Measurements from ENCODE around the gene C16orf82.
"Not testable (repeated sequence)": the region's sequence is repeated elsewhere in the genome, so short reads cannot be mapped to it uniquely, and the experiment has no call there.

The C16orf82 gene

GRCh38 chr16:27073733-27074132, 7.0 kb downstream of the C16orf82 start:
- no peak for DNase-seq (ENCODE audit: low spot score in 2 of 2)
- ATAC-seq = no peak
- no peak overlapping the region for H3K27ac Mint-ChIP-seq
- H3K4me3 Mint-ChIP-seq = no peak overlapping the region
- H3K4me1 Mint-ChIP-seq = no peaks in the 10 kb centered on the region
- H3K36me3 Mint-ChIP-seq = no peaks in the 10 kb centered on the region
- H3K9me3 Mint-ChIP-seq = peaks cover 5% of the 10 kb centered on the region

DNA sequence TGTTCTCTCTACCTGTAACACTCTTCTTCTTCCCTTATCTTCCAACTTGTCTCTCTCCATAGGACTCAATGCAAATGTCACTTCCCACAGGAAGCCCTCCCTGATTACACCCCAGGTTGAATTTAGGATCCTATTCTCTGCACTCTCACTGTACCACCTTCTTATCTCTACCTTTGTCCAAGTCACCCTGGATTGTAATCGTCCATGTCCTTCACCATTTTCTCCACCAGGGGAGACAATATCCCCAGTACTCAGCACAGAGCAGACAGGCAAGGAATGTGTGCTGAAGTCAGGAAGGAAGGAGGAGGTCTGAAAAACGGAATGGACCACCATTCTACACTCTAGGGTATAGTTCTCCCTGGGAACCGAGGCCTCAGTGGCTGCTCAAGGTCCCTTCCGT, 14.2 kb downstream of the C16orf82 start:
- Mint-ChIP-seq H3K4me1 (no peaks in the 10 kb centered on the region), H3K9me3 (peaks cover 5% of the 10 kb centered on the region), H3K4me3 (no peak overlapping the region), H3K27ac (no peak overlapping the region), H3K36me3 (no peaks in the 10 kb centered on the region)
- ATAC-seq (no peak), DNase-seq (ENCODE audit: low spot score in 2 of 2) (no peak)

DNA sequence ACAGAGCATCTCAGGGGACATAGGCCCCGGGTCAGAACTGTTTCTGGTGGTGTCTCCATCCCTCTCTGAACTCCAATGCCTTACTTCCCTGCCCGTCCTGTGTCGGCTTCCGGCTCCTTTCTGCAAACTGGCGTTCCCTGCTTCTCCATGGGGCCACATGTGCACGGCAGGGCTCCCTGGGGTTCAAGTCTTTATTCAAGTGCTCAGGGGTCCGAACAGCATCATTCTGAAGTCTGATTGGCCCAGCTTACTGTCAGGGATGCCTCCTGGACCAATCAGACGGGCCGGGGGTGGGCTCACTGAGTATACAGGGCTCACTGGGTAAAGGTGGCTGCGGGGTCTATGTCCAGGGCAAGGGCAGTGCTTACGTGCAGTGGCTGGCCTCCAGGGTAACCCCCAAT, 17.1 kb downstream of the C16orf82 start:
- Mint-ChIP-seq H3K36me3 (no peaks in the 10 kb centered on the region), H3K4me1 (no peaks in the 10 kb centered on the region), H3K27ac (no peak overlapping the region), H3K4me3 (no peak overlapping the region), H3K9me3 (no peaks in the 10 kb centered on the region)
- ATAC-seq = no peak
- DNase-seq (ENCODE audit: low spot score in 2 of 2) = no peak

GRCh38 chr16:27084307-27085028, 17.7 kb downstream of the C16orf82 start:
- H3K27ac Mint-ChIP-seq = no peak overlapping the region
- DNase-seq (ENCODE audit: low spot score in 2 of 2) = no peak

GRCh38 chr16:27085182-27085581, 18.5 kb downstream of the C16orf82 start:
- no peak for DNase-seq (ENCODE audit: low spot score in 2 of 2)
- no peaks in the 10 kb centered on the region for H3K9me3 Mint-ChIP-seq
- H3K27ac Mint-ChIP-seq = no peak overlapping the region
- no peak for ATAC-seq
- H3K36me3 Mint-ChIP-seq = no peaks in the 10 kb centered on the region
- H3K4me3 Mint-ChIP-seq = no peak overlapping the region
- H3K4me1 Mint-ChIP-seq = no peaks in the 10 kb centered on the region

More at GRCh38 chr16:27084307-27085028, 17.7 kb downstream of the C16orf82 start:
- no peaks in the 10 kb centered on the region for H3K4me1 Mint-ChIP-seq
- no peak overlapping the region for H3K4me3 Mint-ChIP-seq
- no peak for ATAC-seq
- no peaks in the 10 kb centered on the region for H3K9me3 Mint-ChIP-seq
- no peaks in the 10 kb centered on the region for H3K36me3 Mint-ChIP-seq

GRCh38 chr16:27086031-27086430, 19.3 kb downstream of the C16orf82 start:
- ATAC-seq; H3K9me3 Mint-ChIP-seq; H3K4me1 Mint-ChIP-seq; DNase-seq (ENCODE audit: low spot score in 2 of 2); H3K36me3 Mint-ChIP-seq; H3K4me3 Mint-ChIP-seq; H3K27ac Mint-ChIP-seq: not testable (repeated sequence)

- Mint-ChIP-seq H3K9me3 (no peaks in the 10 kb centered on the region), H3K4me3 (no peak overlapping the region), H3K4me1 (no peaks in the 10 kb centered on the region), H3K36me3 (no peaks in the 10 kb centered on the region), H3K27ac (no peak overlapping the region)
- no peak for DNase-seq (ENCODE audit: low spot score in 2 of 2)
- no peak for ATAC-seq
Measured at GRCh38 chr16:27088216-27088615, 21.5 kb downstream of the C16orf82 start.

GRCh38 chr16:27096375-27096774, 29.6 kb downstream of the C16orf82 start:
- Mint-ChIP-seq H3K4me3 (no peak overlapping the region), H3K36me3 (no peaks in the 10 kb centered on the region), H3K27ac (no peak overlapping the region), H3K4me1 (no peaks in the 10 kb centered on the region), H3K9me3 (no peaks in the 10 kb centered on the region)
- no peak for ATAC-seq
- DNase-seq (ENCODE audit: low spot score in 2 of 2) = no peak

GRCh38 chr16:27097800-27098230, 31.1 kb downstream of the C16orf82 start:
- H3K36me3 Mint-ChIP-seq = no peaks in the 10 kb centered on the region
- ATAC-seq = no peak
- no peak overlapping the region for H3K27ac Mint-ChIP-seq
- DNase-seq (ENCODE audit: low spot score in 2 of 2) = no peak
- no peaks in the 10 kb centered on the region for H3K9me3 Mint-ChIP-seq
- H3K4me3 Mint-ChIP-seq = no peak overlapping the region
- H3K4me1 Mint-ChIP-seq = no peaks in the 10 kb centered on the region

DNA sequence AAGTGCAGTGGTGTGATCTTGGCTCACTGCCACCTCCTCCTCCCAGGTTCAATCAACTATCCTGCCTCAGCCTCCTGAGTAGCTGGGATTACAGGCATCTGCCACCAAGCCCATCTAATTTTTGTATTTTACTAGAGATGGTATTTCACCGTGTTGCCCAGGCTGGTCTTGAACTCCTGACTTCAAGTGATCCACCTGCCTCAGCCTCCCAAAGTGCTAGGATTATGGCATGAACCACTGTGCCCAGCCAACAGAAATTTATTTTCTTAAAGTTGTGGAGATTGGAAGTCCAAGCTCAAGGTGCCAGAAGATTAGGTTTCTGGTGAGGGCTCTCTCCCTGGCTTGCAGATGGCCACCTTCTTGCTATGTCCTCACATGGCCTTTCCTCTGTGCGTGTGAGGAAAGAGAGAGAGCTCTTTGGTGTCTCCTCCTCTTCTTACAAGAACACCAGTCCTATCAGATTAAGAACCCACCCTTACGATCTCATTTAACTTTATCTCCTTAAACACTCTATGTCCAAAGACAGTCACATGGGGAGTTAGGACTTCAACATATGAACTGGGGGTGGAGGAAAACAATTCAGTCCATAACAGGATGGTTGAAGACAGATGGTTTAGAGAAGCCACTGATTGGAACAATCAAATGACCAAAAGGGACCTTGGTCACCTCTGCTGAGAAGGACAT, 31.8 kb downstream of the C16orf82 start:
- no peaks in the 10 kb centered on the region for H3K36me3 Mint-ChIP-seq
- no peaks in the 10 kb centered on the region for H3K4me1 Mint-ChIP-seq
- no peaks in the 10 kb centered on the region for H3K9me3 Mint-ChIP-seq
- H3K27ac Mint-ChIP-seq = no peak overlapping the region
- ATAC-seq (no peak), DNase-seq (ENCODE audit: low spot score in 2 of 2) (no peak)
- H3K4me3 Mint-ChIP-seq = no peak overlapping the region

GRCh38 chr16:27102701-27103575, 36.2 kb downstream of the C16orf82 start:
- Mint-ChIP-seq H3K4me1 (no peaks in the 10 kb centered on the region), H3K4me3 (no peak overlapping the region), H3K27ac (no peak overlapping the region), H3K36me3 (no peaks in the 10 kb centered on the region), H3K9me3 (no peaks in the 10 kb centered on the region)
- ATAC-seq (no peak), DNase-seq (ENCODE audit: low spot score in 2 of 2) (no peak)

- Mint-ChIP-seq H3K36me3 (no peaks in the 10 kb centered on the region), H3K27ac (no peak overlapping the region), H3K4me1 (peaks cover 3% of the 10 kb centered on the region), H3K4me3 (no peak overlapping the region), H3K9me3 (no peaks in the 10 kb centered on the region)
- DNase-seq (ENCODE audit: low spot score in 2 of 2) (no peak), ATAC-seq (no peak)
Measured at GRCh38 chr16:27103954-27104353, 37.2 kb downstream of the C16orf82 start.

GRCh38 chr16:27106305-27106704, 39.6 kb downstream of the C16orf82 start:
- no peaks in the 10 kb centered on the region for H3K36me3 Mint-ChIP-seq
- H3K27ac Mint-ChIP-seq = no peak overlapping the region
- H3K4me3 Mint-ChIP-seq = no peak overlapping the region
- H3K4me1 Mint-ChIP-seq = peaks cover 11% of the 10 kb centered on the region
- ATAC-seq (no peak), DNase-seq (ENCODE audit: low spot score in 2 of 2) (no peak)
- no peaks in the 10 kb centered on the region for H3K9me3 Mint-ChIP-seq

DNA sequence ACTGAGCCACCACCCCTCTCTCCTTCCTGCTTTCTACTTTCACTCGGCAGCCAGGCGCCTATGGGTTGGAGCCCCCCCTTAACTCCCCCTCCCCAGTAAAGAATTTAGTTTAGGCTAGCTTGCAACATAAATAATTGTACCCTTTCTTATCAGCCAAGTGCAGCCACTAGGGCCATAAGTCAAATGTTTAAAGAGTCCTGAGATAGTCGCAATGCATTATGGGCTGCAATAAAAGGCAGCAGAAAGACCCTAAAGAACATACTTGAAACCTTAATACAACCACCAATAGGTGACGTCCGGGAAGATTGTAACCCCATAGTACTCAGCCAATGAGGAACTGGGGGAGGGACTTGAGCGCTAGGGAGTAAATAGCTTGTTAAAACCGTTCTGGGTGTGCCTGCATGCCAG, 40.5 kb downstream of the C16orf82 start:
- ATAC-seq = no peak
- Mint-ChIP-seq H3K9me3 (no peaks in the 10 kb centered on the region), H3K4me3 (no peak overlapping the region), H3K4me1 (peaks cover 16% of the 10 kb centered on the region), H3K36me3 (no peaks in the 10 kb centered on the region), H3K27ac (no peak overlapping the region)
- no peak for DNase-seq (ENCODE audit: low spot score in 2 of 2)

DNA sequence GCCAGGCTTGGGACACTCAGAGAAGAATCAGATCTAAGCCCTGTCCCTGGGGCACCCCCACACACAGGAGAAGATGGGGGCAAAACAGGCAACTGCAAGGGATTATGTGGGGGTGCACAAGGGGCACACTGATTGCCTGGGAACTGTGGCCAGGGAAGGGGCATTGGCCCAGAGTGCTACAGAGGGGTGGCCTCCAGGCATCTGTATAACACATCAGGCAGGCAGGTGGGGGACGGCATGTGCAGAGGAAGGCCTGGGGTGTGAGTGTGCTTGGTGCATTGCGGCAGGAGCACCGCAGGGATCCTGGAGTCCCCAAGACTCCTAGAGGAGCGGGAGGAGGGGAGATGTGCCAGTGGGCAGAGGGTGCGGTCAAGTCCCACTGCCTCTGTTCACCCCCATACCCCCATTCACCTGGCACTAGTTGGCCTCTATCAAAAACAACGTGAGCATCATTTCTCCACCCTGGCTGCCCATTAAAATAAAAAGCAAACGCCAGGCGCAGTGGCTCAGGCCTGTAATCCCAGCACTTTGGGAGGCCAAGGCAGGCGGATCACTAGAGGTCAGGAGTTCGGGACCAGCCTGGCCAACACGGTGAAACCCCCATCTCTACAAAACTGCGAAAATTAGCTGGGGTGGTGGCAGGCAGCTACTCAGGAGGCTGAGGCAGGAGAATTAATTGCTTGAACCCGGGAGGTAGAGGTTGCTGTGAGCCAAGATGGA, 41.5 kb downstream of the C16orf82 start:
- Mint-ChIP-seq H3K9me3 (no peaks in the 10 kb centered on the region), H3K4me3 (peak overlapping the region; percentile 28), H3K27ac (no peak overlapping the region), H3K4me1 (peaks cover 19% of the 10 kb centered on the region), H3K36me3 (no peaks in the 10 kb centered on the region)
- ATAC-seq = no peak
- no peak for DNase-seq (ENCODE audit: low spot score in 2 of 2)

Measured in stimulated activated effector memory CD8-positive, alpha-beta T cell treated with anti-CD3 and anti-CD28 coated beads, Interleukin-12 subunit alpha, Interleukin-12 subunit beta, amount 100 ng/mL, for 72 hours (primary cell).